Caco-2 (cell line): ENCODE results near the gene KCNQ5. TPM values are rescaled to one million over a fixed set of nuclear protein-coding genes. Genes with fewer than 3 reads are reported as not detected.

ENCODE experiments used
- BruUV-seq: library from RNA; stranded (reverse); fragments of 400-500 nt; replicated peaks from 2 replicates; lab custom pipeline; 2021; lab: Mats Ljungman, UMichigan
- CTCF ChIA-PET: fragments of 300-600 bp; sonication (Branson Sonifier 250); formaldehyde crosslinking; loops from one replicate; lab custom pipeline; 2022; ENCODE audit warnings: antibody characterized with exemption; lab: Charles Lee
- POLR2A ChIA-PET: fragments of 300-600 bp; sonication (Branson Sonifier 250); formaldehyde crosslinking; loops from one replicate; lab custom pipeline; 2022; ENCODE audit warnings: antibody characterized with exemption; lab: Charles Lee
- DNase-seq, 2 experiments: peaks; one replicate each; pipeline versions ENCODE4 v3.0.0 to v3.0.0-alpha.2; 2020 to 2022
- H3K27me3 ChIP-seq: replicated peaks from 2 replicates; pipeline ENCODE4 v1.6.0; 2011; ENCODE audit warnings: low read length; ENCODE audit not compliant: control insufficient read depth, insufficient read depth
- H3K36me3 ChIP-seq: 2 replicates; pipeline ENCODE4 v1.5.1; 2011; ENCODE audit warnings: low read length; ENCODE audit not compliant: control insufficient read depth, insufficient read depth
- H3K4me1 ChIP-seq: fragments of 250-450 bp; sonication (Bioruptor Pico); 2 replicates; pipeline ENCODE4 v1.5.1; 2020; ENCODE audit warnings: mild to moderate bottlenecking
- H3K4me3 ChIP-seq: 2 replicates; pipeline ENCODE4 v1.5.1; 2011; ENCODE audit warnings: low read depth, mild to moderate bottlenecking, control low read depth, low read length
- H3K9me3 ChIP-seq: fragments of 250-450 bp; sonication (Bioruptor Pico); 2 replicates; pipeline ENCODE4 v1.5.1; 2020; ENCODE audit warnings: mild to moderate bottlenecking, moderate library complexity
- H3K27ac Mint-ChIP-seq: one replicate; pipeline ENCODE4 v1.8.0; 2022; ENCODE audit warnings: mixed read lengths; ENCODE audit not compliant: unreplicated experiment
- H3K27me3 Mint-ChIP-seq: one replicate; pipeline ENCODE4 v1.8.0; 2022; ENCODE audit warnings: mixed read lengths; ENCODE audit not compliant: insufficient read depth, unreplicated experiment
- H3K36me3 Mint-ChIP-seq: one replicate; pipeline ENCODE4 v1.8.0; 2022; ENCODE audit warnings: mild to moderate bottlenecking, mixed read lengths; ENCODE audit not compliant: insufficient read depth, unreplicated experiment
- H3K4me1 Mint-ChIP-seq: one replicate; pipeline ENCODE4 v1.8.0; 2022; ENCODE audit warnings: low read depth, mixed read lengths; ENCODE audit not compliant: unreplicated experiment
- H3K4me3 Mint-ChIP-seq: one replicate; pipeline ENCODE4 v1.8.0; 2022; ENCODE audit warnings: mild to moderate bottlenecking, moderate library complexity, mixed read lengths; ENCODE audit not compliant: unreplicated experiment
- H3K9me3 Mint-ChIP-seq: one replicate; pipeline ENCODE4 v1.8.0; 2022; ENCODE audit warnings: mixed read lengths; ENCODE audit not compliant: unreplicated experiment
- intact Hi-C: fragments of 100-400 bp; cut with micrococcal nuclease; formaldehyde crosslinking; loops from one replicate; pipeline ENCODE4 v1.10.0; 2022; ENCODE audit not compliant: unreplicated experiment
- total RNA-seq: library from RNA; stranded (reverse); gene quantifications from 2 replicates; pipeline ENCODE4 v1.2.3, GENCODE V29; 2022
- TF ChIP-seq, protein P1 (sequence below), 2 experiments: fragments of 200-600 bp in 1 of 2; IDR thresholded peaks; 1 replicate in 1 of 2; 2 replicates in 1 of 2; pipeline versions ENCODE4 v1.5.1 to v1.8.0; 2011 to 2022; ENCODE audit warnings: antibody characterized with exemption in 1 of 2, control low read depth in 1 of 2, inconsistent platforms in 1 of 2, low read depth in 1 of 2, low read length in 1 of 2, mild to moderate bottlenecking in 1 of 2, moderate library complexity in 1 of 2; ENCODE audit not compliant: insufficient read depth in 1 of 2, severe bottlenecking in 1 of 2, unreplicated experiment in 1 of 2

The KCNQ5 gene
- total RNA-seq, 1 experiment from 2014 or later: 0.20 TPM

DNA sequence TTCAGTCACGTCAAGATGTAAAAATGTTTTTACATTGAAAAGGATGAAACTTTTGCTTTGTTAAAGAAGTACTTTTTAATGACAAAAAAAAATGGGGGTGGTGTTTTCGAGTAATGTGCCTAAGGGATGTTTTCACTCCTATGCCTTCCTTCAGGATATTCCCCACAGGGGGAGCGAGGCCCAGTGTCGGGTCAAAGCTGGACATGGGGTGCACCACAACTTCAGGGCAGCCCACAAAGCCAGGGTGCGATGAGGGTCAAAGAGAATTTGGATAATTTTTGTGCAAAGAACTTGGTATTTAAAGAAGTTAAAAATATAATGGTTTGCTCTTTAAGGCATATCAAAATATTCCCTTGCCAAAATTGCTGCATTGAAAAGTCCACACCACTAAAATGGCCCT lies 247.8 kb downstream of the KCNQ5 start:
- CTCF ChIA-PET: no interaction called here
- Mint-ChIP-seq H3K36me3 (no peaks in the 10 kb centered on the region), H3K27ac (no peak overlapping the region), H3K9me3 (no peaks in the 10 kb centered on the region), H3K4me3 (no peak overlapping the region), H3K27me3 (peaks cover 3% of the 10 kb centered on the region), H3K4me1 (no peaks in the 10 kb centered on the region)
- Histone ChIP-seq H3K4me1 (no peaks in the 10 kb centered on the region), H3K27me3 (no peaks in the 10 kb centered on the region), H3K36me3 (no peaks in the 10 kb centered on the region), H3K9me3 (no peaks in the 10 kb centered on the region), H3K4me3 (no peak overlapping the region)
- BruUV-seq: no TSS peak
- POLR2A ChIA-PET: no interaction called here
- DNase-seq: no peak
- TF ChIP-seq, protein P1, sequence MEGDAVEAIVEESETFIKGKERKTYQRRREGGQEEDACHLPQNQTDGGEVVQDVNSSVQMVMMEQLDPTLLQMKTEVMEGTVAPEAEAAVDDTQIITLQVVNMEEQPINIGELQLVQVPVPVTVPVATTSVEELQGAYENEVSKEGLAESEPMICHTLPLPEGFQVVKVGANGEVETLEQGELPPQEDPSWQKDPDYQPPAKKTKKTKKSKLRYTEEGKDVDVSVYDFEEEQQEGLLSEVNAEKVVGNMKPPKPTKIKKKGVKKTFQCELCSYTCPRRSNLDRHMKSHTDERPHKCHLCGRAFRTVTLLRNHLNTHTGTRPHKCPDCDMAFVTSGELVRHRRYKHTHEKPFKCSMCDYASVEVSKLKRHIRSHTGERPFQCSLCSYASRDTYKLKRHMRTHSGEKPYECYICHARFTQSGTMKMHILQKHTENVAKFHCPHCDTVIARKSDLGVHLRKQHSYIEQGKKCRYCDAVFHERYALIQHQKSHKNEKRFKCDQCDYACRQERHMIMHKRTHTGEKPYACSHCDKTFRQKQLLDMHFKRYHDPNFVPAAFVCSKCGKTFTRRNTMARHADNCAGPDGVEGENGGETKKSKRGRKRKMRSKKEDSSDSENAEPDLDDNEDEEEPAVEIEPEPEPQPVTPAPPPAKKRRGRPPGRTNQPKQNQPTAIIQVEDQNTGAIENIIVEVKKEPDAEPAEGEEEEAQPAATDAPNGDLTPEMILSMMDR (IDR thresholded peaks at IDR 0.05; ENCODE audit: insufficient read depth in 1 of 2, low read depth in 1 of 2, low read length in 1 of 2, severe bottlenecking in 1 of 2, unreplicated experiment in 1 of 2): no peak
- intact Hi-C loops: no loop called here

DNA sequence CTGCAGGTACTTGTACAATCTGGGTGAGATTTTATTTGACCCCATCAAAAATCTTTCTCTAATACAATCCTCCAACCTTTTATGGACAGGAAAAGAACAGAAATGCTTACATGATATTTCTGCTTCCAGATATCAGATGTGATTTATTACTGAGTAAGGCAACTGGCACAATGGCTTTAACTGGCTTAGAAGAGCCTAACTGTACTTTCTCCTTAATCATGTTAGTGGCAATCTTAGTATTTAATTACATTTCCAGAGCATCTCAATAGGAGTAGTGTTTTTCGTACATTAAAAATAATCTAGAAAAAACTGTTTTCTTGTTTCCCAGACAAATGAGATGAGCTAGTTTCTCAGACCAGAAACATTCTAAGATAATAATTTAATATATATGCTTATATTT lies 251.6 kb downstream of the KCNQ5 start:
- no peak overlapping the region for H3K27ac Mint-ChIP-seq
- H3K4me3 Mint-ChIP-seq: no peak overlapping the region
- TF ChIP-seq, protein P1 (IDR thresholded peaks at IDR 0.05; ENCODE audit: insufficient read depth in 1 of 2, low read depth in 1 of 2, low read length in 1 of 2, severe bottlenecking in 1 of 2, unreplicated experiment in 1 of 2): no peak
- no peaks in the 10 kb centered on the region for H3K4me1 ChIP-seq
- no peaks in the 10 kb centered on the region for H3K36me3 ChIP-seq
- H3K27me3 ChIP-seq: no peaks in the 10 kb centered on the region
- intact Hi-C loops: no loop called here
- H3K27me3 Mint-ChIP-seq: peaks cover 4% of the 10 kb centered on the region
- no peak for DNase-seq
- no peaks in the 10 kb centered on the region for H3K36me3 Mint-ChIP-seq
- H3K9me3 Mint-ChIP-seq: no peaks in the 10 kb centered on the region
- no peak overlapping the region for H3K4me3 ChIP-seq
- POLR2A ChIA-PET: no interaction called here
- no peaks in the 10 kb centered on the region for H3K9me3 ChIP-seq
- CTCF ChIA-PET: no interaction called here
- BruUV-seq: no TSS peak
- no peaks in the 10 kb centered on the region for H3K4me1 Mint-ChIP-seq

DNA sequence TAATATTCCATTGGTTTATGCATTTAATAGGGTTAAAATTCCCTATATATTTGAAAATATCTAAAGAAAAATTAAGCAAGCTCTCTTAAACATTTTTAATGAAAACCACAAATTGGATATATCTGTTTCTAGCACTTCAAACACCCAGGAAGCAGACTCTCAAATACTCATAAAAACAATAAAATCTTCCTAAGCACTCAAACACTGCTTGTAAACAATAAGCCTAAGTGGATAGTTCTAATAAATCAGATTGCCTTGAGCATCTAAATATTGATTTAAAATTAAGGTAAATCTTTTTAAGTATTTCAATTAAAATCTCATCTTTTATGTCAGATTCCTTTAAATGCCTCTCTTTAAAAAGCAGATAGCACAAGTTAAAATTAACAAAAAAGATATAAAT lies 254.4 kb downstream of the KCNQ5 start:
- TF ChIP-seq, protein P1 (IDR thresholded peaks at IDR 0.05; ENCODE audit: insufficient read depth in 1 of 2, low read depth in 1 of 2, low read length in 1 of 2, severe bottlenecking in 1 of 2, unreplicated experiment in 1 of 2): no peak
- no peak overlapping the region for H3K27ac Mint-ChIP-seq
- no peaks in the 10 kb centered on the region for H3K4me1 Mint-ChIP-seq
- no peak overlapping the region for H3K4me3 Mint-ChIP-seq
- ChIA-PET POLR2A (no interaction called here), CTCF (no interaction called here)
- H3K9me3 Mint-ChIP-seq: no peaks in the 10 kb centered on the region
- DNase-seq: no peak
- Histone ChIP-seq H3K9me3 (no peaks in the 10 kb centered on the region), H3K36me3 (no peaks in the 10 kb centered on the region), H3K4me1 (no peaks in the 10 kb centered on the region), H3K4me3 (no peak overlapping the region), H3K27me3 (no peaks in the 10 kb centered on the region)
- H3K36me3 Mint-ChIP-seq: no peaks in the 10 kb centered on the region
- intact Hi-C loops: no loop called here
- H3K27me3 Mint-ChIP-seq: peaks cover 7% of the 10 kb centered on the region
- no TSS peak for BruUV-seq
